Measurements from ENCODE around the gene RPTOR.

RPTOR gene

DNA sequence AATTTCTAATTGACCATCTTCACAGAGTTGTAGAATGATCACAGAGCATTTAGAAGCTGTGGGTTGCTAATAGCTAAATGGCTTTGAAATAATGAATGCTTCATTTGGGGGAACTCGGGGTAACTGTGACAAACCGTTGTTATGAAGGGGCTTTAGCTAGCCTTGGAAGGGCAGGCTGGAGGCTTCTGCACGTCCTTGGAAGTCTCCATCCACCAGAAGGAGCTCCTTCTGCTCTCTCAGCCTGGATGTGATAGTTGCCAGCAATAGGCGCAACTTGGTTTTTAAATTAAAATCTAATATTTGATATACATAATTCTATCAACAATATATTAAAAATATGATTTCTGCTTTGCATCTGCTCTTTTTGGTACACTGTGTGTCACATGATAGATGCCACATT, 200.5 kb downstream of the RPTOR start:
- FAIRE-seq = no peak
- no peak for DNase-seq (ENCODE audit: insufficient read length, low spot score)
- TF ChIP-seq, protein P1, sequence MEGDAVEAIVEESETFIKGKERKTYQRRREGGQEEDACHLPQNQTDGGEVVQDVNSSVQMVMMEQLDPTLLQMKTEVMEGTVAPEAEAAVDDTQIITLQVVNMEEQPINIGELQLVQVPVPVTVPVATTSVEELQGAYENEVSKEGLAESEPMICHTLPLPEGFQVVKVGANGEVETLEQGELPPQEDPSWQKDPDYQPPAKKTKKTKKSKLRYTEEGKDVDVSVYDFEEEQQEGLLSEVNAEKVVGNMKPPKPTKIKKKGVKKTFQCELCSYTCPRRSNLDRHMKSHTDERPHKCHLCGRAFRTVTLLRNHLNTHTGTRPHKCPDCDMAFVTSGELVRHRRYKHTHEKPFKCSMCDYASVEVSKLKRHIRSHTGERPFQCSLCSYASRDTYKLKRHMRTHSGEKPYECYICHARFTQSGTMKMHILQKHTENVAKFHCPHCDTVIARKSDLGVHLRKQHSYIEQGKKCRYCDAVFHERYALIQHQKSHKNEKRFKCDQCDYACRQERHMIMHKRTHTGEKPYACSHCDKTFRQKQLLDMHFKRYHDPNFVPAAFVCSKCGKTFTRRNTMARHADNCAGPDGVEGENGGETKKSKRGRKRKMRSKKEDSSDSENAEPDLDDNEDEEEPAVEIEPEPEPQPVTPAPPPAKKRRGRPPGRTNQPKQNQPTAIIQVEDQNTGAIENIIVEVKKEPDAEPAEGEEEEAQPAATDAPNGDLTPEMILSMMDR (IDR thresholded peaks at IDR 0.05; ENCODE audit: insufficient read depth, missing control alignments) = no peak

GRCh38 chr17:80746262-80746935, 201.8 kb downstream of the RPTOR start:
- FAIRE-seq = no peak
- DNase-seq (ENCODE audit: insufficient read length, low spot score) = no peak
- TF ChIP-seq, protein P1 (IDR thresholded peaks at IDR 0.05; ENCODE audit: insufficient read depth, missing control alignments) = no peak

DNA sequence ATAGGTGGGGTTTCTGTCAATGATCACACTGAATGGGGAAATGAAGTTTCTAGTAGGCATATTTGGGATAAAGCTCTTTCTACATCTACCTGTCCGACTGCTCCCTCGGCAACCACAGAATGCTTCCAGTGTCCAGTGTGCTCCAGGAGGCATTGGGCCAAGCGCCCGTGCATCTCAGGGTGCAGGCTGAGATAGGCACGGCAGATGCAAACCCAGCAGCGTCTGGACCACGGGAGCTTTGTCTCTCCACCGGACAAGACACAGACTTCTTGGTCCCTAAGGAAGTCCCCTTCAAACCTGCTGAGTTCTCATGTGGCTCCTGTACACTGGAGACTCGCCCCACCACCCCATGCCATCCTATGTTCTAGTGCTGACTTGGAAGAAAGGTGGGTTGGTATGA, 202.8 kb downstream of the RPTOR start:
- TF ChIP-seq, protein P1 (IDR thresholded peaks at IDR 0.05; ENCODE audit: insufficient read depth, missing control alignments) = no peak
- FAIRE-seq (no peak), DNase-seq (ENCODE audit: insufficient read length, low spot score) (no peak)

- DNase-seq (ENCODE audit: insufficient read length, low spot score) (no peak), FAIRE-seq (no peak)
- TF ChIP-seq, protein P1 (IDR thresholded peaks at IDR 0.05; ENCODE audit: insufficient read depth, missing control alignments) = no peak
Measured at GRCh38 chr17:80749611-80750010, 205.0 kb downstream of the RPTOR start.

DNA sequence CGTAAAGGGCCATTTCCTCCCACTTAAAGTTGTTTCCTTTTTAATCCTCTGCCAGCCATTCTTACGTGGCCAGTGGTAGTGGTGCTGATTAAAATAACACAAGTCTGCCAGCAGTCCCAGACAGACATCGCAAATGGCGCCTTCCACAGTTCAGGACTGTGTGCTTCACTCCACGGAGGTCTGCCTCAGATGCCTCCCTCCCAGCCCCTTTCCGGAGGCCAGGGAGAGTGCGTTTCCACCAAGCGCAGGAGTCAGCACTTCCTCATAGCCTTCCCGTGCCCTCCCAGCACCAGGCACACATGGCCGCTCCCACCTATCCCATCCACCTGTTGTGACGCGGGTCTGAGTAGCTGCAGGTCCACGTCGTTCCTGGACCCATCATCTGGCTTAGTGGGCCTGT, 205.6 kb downstream of the RPTOR start:
- no peak for FAIRE-seq

GRCh38 chr17:80751070-80751945, 206.7 kb downstream of the RPTOR start:
- FAIRE-seq = no peak
- TF ChIP-seq, protein P1 (IDR thresholded peaks at IDR 0.05; ENCODE audit: insufficient read depth, missing control alignments) = no peak
- no peak for DNase-seq (ENCODE audit: insufficient read length, low spot score)

More for the DNA sequence above, 205.6 kb downstream of the RPTOR start:
- DNase-seq (ENCODE audit: insufficient read length, low spot score) = no peak
- TF ChIP-seq, protein P1 (IDR thresholded peaks at IDR 0.05; ENCODE audit: insufficient read depth, missing control alignments) = no peak
